HG02981 (cell line): ENCODE data around the gene RBMY1J.
"Not testable (repeated sequence)": the region's sequence is repeated elsewhere in the genome, so short reads cannot be mapped to it uniquely, and the experiment has no call there.

ENCODE experiments used
- ATAC-seq: cut with Tn5 transposase; IDR thresholded peaks from one replicate; pipeline ENCODE4 v1.9.1; 2021; ENCODE audit warnings: mild to moderate bottlenecking, moderate library complexity; ENCODE audit not compliant: unreplicated experiment

Gene RBMY1J

GRCh38 chrY:22403110-22403509, at the start of gene RBMY1J:
TSS of gene RBMY1J (plus strand) at chrY:22403410. CDS start at chrY:22405448, 2,038 bp downstream.
- ATAC-seq, result not testable (repeated sequence)

GRCh38 chrY:22367416-22367815, 35.8 kb upstream of the RBMY1J start:
- no peak for ATAC-seq

DNA sequence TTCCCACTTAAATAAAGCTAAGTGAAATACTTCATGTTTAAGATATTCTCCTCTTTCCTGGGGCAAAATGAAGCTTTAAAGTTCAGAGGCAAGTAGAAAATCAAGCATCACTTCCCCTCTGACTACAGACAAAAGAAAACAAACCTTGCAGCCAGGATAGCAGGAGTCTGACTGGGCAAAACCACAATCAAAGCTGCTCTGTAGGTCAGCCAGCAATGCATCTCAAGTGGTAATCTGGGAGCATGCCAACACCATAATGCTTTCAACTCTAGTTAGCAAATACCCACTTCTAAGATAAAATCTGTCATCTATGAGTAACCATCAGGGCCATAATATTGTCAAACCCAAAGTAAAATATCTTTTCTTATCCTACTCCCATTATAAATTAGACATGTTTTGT, 32.6 kb upstream of the RBMY1J start:
- ATAC-seq, result no peak

GRCh38 chrY:22373494-22373893, 29.7 kb upstream of the RBMY1J start:
- ATAC-seq, result no peak

GRCh38 chrY:22444718-22445396, 41.6 kb downstream of the RBMY1J start:
- not testable (repeated sequence) for ATAC-seq

- ATAC-seq, result not testable (repeated sequence)
Observed at GRCh38 chrY:22455522-22455921, 52.3 kb downstream of the RBMY1J start.

GRCh38 chrY:22461962-22462361, 58.8 kb downstream of the RBMY1J start:
- ATAC-seq, result not testable (repeated sequence)
